Fibroblast of villous mesenchyme (primary cell): Measurements from ENCODE around the gene OLFM4. TPM values are rescaled to one million over a fixed set of nuclear protein-coding genes. Genes with fewer than 3 reads are reported as not detected.

Source experiments
- DNase-seq: peaks from one replicate; pipeline ENCODE4 v3.0.0-alpha.2; 2010; ENCODE audit warnings: low read depth
- H3K4me3 ChIP-seq: 2 replicates; pipeline ENCODE4 v1.5.1; 2011; ENCODE audit warnings: low read depth, mild to moderate bottlenecking, low read length
- total RNA-seq: library from RNA; depleted of rRNA; stranded (reverse); fragments of >200 nt; gene quantifications from 2 replicates; pipeline ENCODE4 v1.2.3, GENCODE V29; 2012
- TF ChIP-seq, protein P1 (sequence below): IDR thresholded peaks from 2 replicates; pipeline ENCODE4 v1.5.1; 2012; ENCODE audit warnings: low read depth, mild to moderate bottlenecking, low read length; ENCODE audit not compliant: insufficient read depth

OLFM4 gene
- total RNA-seq, 1 donor = under 0.01 TPM

DNA sequence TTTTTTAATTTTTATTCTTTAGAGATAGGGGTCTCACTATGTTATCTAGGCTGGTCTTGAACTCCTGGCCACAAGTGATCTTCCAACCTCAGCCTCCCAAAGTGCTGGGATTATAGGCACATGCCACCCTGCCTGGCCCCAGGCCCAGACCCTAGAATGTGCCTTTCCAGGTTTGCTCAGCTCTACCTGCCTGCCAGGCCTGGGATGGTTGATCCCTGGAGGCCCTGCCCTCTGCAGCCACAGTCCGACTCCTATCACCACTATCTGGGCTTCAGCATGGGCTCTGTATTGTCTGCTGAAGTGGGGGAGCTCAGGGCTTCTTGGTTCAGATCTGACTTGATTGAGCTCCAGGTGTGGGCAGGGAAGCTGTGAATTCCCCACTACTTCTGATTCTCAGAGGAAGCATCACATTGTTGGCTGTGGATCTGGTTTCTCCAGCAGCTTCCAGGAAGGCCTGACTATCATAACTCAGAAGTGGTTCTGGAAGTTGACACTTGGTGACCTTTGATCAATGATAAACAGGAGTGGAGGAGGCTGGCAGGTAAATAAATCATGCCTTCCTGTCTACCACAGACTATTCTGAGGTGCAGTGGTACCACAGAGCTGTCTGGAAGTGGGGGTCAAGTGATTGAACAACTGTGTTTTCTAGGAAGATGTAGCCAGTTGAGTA, 71.9 kb downstream of the OLFM4 start:
- no peak for DNase-seq
- TF ChIP-seq, protein P1, sequence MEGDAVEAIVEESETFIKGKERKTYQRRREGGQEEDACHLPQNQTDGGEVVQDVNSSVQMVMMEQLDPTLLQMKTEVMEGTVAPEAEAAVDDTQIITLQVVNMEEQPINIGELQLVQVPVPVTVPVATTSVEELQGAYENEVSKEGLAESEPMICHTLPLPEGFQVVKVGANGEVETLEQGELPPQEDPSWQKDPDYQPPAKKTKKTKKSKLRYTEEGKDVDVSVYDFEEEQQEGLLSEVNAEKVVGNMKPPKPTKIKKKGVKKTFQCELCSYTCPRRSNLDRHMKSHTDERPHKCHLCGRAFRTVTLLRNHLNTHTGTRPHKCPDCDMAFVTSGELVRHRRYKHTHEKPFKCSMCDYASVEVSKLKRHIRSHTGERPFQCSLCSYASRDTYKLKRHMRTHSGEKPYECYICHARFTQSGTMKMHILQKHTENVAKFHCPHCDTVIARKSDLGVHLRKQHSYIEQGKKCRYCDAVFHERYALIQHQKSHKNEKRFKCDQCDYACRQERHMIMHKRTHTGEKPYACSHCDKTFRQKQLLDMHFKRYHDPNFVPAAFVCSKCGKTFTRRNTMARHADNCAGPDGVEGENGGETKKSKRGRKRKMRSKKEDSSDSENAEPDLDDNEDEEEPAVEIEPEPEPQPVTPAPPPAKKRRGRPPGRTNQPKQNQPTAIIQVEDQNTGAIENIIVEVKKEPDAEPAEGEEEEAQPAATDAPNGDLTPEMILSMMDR = no peak

More for the DNA sequence above, 71.9 kb downstream of the OLFM4 start:
- no peak overlapping the region for H3K4me3 ChIP-seq

Other genes with a start within 250 kb of the OLFM4 start
- gene PCDH8, start 180.2 kb upstream of the OLFM4 start, total RNA-seq = not detected in 2 replicates